ENCODE results near the gene GJD3.

DNA sequence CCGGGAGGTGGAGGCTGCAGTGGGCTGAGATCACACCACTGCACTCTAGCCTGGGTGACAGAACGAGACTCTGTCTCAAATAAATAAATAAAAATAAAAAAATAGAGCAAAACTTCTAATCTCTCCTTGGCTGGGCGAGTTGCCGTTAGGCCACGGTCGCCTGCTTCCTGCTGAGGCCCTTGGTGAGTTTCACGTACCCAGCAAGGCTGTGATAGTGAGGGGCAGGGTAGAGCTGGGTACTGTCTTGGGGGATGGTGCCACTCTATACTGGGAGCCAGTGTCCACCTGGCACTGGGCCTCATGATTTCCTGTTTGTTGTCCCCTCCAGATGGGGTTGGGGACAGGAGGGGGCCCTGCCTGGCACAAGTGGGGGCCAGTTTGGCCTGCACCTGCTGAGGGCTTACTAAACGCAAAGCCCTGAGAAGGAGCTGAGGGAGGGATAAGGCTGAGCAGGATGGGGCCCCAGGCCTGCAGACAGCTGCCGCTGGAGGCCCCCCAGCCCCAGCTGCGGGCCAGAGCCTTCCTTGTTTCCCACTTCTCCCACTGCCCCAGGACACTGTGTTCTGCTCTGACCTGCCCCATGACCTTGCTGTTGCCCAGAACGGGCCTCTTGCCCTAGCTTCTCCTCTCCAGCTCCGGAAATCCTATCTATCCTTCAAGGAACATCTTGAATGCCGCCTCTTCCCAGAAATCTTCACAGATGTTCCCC lies 25.4 kb downstream of the GJD3 start:
- TF ChIP-seq, protein P1, sequence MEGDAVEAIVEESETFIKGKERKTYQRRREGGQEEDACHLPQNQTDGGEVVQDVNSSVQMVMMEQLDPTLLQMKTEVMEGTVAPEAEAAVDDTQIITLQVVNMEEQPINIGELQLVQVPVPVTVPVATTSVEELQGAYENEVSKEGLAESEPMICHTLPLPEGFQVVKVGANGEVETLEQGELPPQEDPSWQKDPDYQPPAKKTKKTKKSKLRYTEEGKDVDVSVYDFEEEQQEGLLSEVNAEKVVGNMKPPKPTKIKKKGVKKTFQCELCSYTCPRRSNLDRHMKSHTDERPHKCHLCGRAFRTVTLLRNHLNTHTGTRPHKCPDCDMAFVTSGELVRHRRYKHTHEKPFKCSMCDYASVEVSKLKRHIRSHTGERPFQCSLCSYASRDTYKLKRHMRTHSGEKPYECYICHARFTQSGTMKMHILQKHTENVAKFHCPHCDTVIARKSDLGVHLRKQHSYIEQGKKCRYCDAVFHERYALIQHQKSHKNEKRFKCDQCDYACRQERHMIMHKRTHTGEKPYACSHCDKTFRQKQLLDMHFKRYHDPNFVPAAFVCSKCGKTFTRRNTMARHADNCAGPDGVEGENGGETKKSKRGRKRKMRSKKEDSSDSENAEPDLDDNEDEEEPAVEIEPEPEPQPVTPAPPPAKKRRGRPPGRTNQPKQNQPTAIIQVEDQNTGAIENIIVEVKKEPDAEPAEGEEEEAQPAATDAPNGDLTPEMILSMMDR (IDR thresholded peaks at IDR 0.05) = no peak
- TF ChIP-seq POLR2A (IDR thresholded peaks at IDR 0.05) = no peak
